ENCODE data around the gene GPR173.

- TF ChIP-seq CTCF (IDR thresholded peaks at IDR 0.05; ENCODE audit: borderline replicate concordance, extremely low read depth, low read length, poor library complexity, severe bottlenecking) (no peak), EZH2 (IDR thresholded peaks at IDR 0.05; ENCODE audit: borderline replicate concordance, low read depth, low read length, severe bottlenecking) (no peak)
Observed at GRCh38 chrX:53003111-53003510, 45.5 kb upstream of the GPR173 start.

Measured in DND-41 (cell line).